Ishikawa (cell line): ENCODE results near the gene LTC4S.
A peak's percentile ranks its signal among the peaks of the same experiment; 100 is the strongest.

Experiments
- CEBPB ChIP-seq: IDR thresholded peaks from 2 replicates; pipeline ENCODE4 v1.6.1; 2012
- CREB1 ChIP-seq: IDR thresholded peaks from 2 replicates; pipeline ENCODE4 v1.6.1; 2012; ENCODE audit warnings: low read depth
- EP300 ChIP-seq: IDR thresholded peaks from 2 replicates; pipeline ENCODE4 v1.6.1; 2012; ENCODE audit warnings: borderline replicate concordance
- RAD21 ChIP-seq: IDR thresholded peaks from 2 replicates; pipeline ENCODE4 v1.6.1; 2012; ENCODE audit warnings: low read depth
- TCF12 ChIP-seq: IDR thresholded peaks from 2 replicates; pipeline ENCODE4 v1.6.1; 2012; ENCODE audit warnings: low read depth
- USF1 ChIP-seq: IDR thresholded peaks from 2 replicates; pipeline ENCODE4 v1.6.1; 2012
- ZBTB7A ChIP-seq: IDR thresholded peaks from 2 replicates; pipeline ENCODE4 v1.6.1; 2012; ENCODE audit warnings: low read depth
- TF ChIP-seq, protein P1 (sequence below): IDR thresholded peaks from 2 replicates; pipeline ENCODE4 v1.6.1; 2012

DNA sequence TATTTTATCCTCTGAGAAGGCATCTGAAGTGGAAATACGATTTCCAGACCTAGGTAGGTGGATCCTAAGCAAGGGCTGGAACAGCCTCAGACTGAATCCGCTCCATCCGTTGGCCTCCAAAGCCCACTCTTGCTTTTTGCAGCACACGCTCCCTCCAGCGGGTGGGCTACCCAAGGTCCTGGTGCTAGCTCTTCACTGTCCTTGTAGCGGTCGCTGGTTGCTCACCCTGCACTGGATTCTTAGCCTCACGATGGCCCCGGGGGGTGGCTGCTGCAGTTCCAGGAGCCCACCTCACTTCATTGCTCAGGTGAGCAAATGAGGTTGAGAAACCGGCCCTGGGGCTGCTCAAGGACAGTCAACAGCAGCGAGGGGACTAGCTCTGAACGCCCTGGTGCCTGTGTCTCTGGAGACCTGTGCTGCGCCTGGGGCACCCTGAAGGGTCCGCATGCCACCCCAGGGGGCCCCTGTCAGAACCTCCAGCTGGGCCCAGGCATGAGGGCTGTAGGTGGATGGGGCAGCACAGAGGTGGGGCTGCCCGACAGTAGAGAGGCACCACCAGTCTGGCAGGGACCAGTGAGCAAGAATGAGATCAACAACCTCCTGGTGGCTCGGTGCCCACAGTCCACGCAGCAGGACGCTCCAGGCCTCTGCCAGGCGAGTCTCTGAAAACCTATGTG lies 8.6 kb downstream of the LTC4S start:
- peak; percentile 55; the same call in 1 of the 2 replicates for TF ChIP-seq EP300
- TF ChIP-seq, protein P1, sequence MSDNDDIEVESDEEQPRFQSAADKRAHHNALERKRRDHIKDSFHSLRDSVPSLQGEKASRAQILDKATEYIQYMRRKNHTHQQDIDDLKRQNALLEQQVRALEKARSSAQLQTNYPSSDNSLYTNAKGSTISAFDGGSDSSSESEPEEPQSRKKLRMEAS, result peak; percentile 72
- no peak for TF ChIP-seq CEBPB
- TF ChIP-seq RAD21, result no peak
- TF ChIP-seq TCF12, result peak; percentile 53
- TF ChIP-seq CREB1, result no peak
- TF ChIP-seq USF1, result no peak
- no peak; the same call in 1 of the 2 replicates for TF ChIP-seq ZBTB7A
